RWPE2 (cell line): ENCODE results near the gene ZNF629.

Source experiments
- ATAC-seq: fragments of 200-7000 bp; cut with Tn5 transposase; 3 replicates; pipeline ENCODE4 v1.9.1; 2021; ENCODE audit warnings: low read depth
- DNase-seq: peaks from one replicate; pipeline ENCODE4 v3.0.0-alpha.2; 2020; ENCODE audit warnings: low spot score
- H3K27ac ChIP-seq: fragments of 450-650 bp; 2 replicates; pipeline ENCODE4 v1.5.1; 2017; ENCODE audit warnings: mild to moderate bottlenecking; ENCODE audit not compliant: poor library complexity, severe bottlenecking
- H3K27me3 ChIP-seq: fragments of 250-450 bp; sonication (Bioruptor Pico); 2 replicates; pipeline ENCODE4 v1.5.1; 2021; ENCODE audit warnings: mild to moderate bottlenecking, moderate library complexity; ENCODE audit not compliant: insufficient read depth, poor library complexity, severe bottlenecking
- H3K36me3 ChIP-seq: fragments of 250-450 bp; sonication (Bioruptor Pico); 2 replicates; pipeline ENCODE4 v1.5.1; 2020; ENCODE audit warnings: low read depth, mild to moderate bottlenecking, moderate library complexity
- H3K4me1 ChIP-seq: fragments of 250-450 bp; sonication (Bioruptor Pico); 2 replicates; pipeline ENCODE4 v1.5.1; 2021; ENCODE audit warnings: mild to moderate bottlenecking, moderate library complexity; ENCODE audit not compliant: insufficient read depth, poor library complexity, severe bottlenecking
- H3K4me3 ChIP-seq: fragments of 250-450 bp; sonication (Bioruptor Pico); 2 replicates; pipeline ENCODE4 v1.5.1; 2021; ENCODE audit warnings: mild to moderate bottlenecking, moderate library complexity; ENCODE audit not compliant: severe bottlenecking
- H3K9me3 ChIP-seq: fragments of 250-450 bp; sonication (Bioruptor Pico); 2 replicates; pipeline ENCODE4 v1.5.1; 2021; ENCODE audit warnings: mild to moderate bottlenecking, moderate library complexity; ENCODE audit not compliant: severe bottlenecking
- CTCF ChIP-seq: fragments of 450-650 bp; IDR thresholded peaks from one replicate; pipeline ENCODE4 v1.5.1; 2017; ENCODE audit warnings: mild to moderate bottlenecking, moderate library complexity; ENCODE audit not compliant: poor library complexity, severe bottlenecking

The ZNF629 gene

GRCh38 chr16:30780549-30780948 is 6.5 kb downstream of the ZNF629 start:
- DNase-seq: no peak
- peaks cover 20% of the 10 kb centered on the region for H3K36me3 ChIP-seq

GRCh38 chr16:30780021-30780420 is 7.0 kb downstream of the ZNF629 start:
- Histone ChIP-seq H3K27ac (no peak overlapping the region), H3K4me3 (no peak overlapping the region)

More at GRCh38 chr16:30780549-30780948, 6.5 kb downstream of the ZNF629 start:
- ATAC-seq: no peak
- Histone ChIP-seq H3K9me3 (no peaks in the 10 kb centered on the region), H3K4me3 (no peak overlapping the region), H3K27me3 (no peaks in the 10 kb centered on the region), H3K27ac (no peak overlapping the region), H3K4me1 (peaks cover 5% of the 10 kb centered on the region)
- TF ChIP-seq CTCF: no peak

GRCh38 chr16:30779596-30779995 is 7.4 kb downstream of the ZNF629 start:
- H3K9me3 ChIP-seq: no peaks in the 10 kb centered on the region
- H3K27ac ChIP-seq: no peak overlapping the region
- H3K4me1 ChIP-seq: peaks cover 5% of the 10 kb centered on the region
- no peak for TF ChIP-seq CTCF
- ATAC-seq (no peak), DNase-seq (no peak)
- H3K36me3 ChIP-seq: peaks cover 20% of the 10 kb centered on the region
- no peak overlapping the region for H3K4me3 ChIP-seq
- no peaks in the 10 kb centered on the region for H3K27me3 ChIP-seq

More at GRCh38 chr16:30780021-30780420, 7.0 kb downstream of the ZNF629 start:
- Histone ChIP-seq H3K36me3 (peaks cover 20% of the 10 kb centered on the region), H3K27me3 (no peaks in the 10 kb centered on the region), H3K9me3 (no peaks in the 10 kb centered on the region), H3K4me1 (peaks cover 5% of the 10 kb centered on the region)
- TF ChIP-seq CTCF: no peak
- no peak for ATAC-seq
- no peak for DNase-seq

- Histone ChIP-seq H3K9me3 (no peaks in the 10 kb centered on the region), H3K27me3 (no peaks in the 10 kb centered on the region), H3K4me1 (peaks cover 5% of the 10 kb centered on the region), H3K4me3 (no peak overlapping the region), H3K36me3 (peaks cover 20% of the 10 kb centered on the region), H3K27ac (no peak overlapping the region)
- ATAC-seq (no peak), DNase-seq (no peak)
- no peak for TF ChIP-seq CTCF
Observed at GRCh38 chr16:30778549-30779244, 8.3 kb downstream of the ZNF629 start.

- ATAC-seq (no peak), DNase-seq (no peak)
- Histone ChIP-seq H3K36me3 (peaks cover 13% of the 10 kb centered on the region), H3K27ac (no peak overlapping the region), H3K4me3 (no peak overlapping the region), H3K4me1 (peaks cover 5% of the 10 kb centered on the region), H3K9me3 (no peaks in the 10 kb centered on the region), H3K27me3 (no peaks in the 10 kb centered on the region)
- TF ChIP-seq CTCF: no peak
Observed at GRCh38 chr16:30777591-30778297, 9.3 kb downstream of the ZNF629 start.
